Measurements from ENCODE around the gene TAL1.

GRCh38 chr1:47224676-47225399, 7.2 kb downstream of the TAL1 start:
- no peak for TF ChIP-seq CTCF (IDR thresholded peaks at IDR 0.05)
- TF ChIP-seq POLR2A (IDR thresholded peaks at IDR 0.05): no peak
- TF ChIP-seq POLR2AphosphoS5 (IDR thresholded peaks at IDR 0.05): no peak
- TF ChIP-seq EP300 (IDR thresholded peaks at IDR 0.05): no peak

Data from upper lobe of left lung (tissue), 4 donors.